ENCODE measurements around the gene ATXN2. TPM values are rescaled to one million over a fixed set of nuclear protein-coding genes. Genes with fewer than 3 reads are reported as not detected.
A peak's percentile ranks its signal among the peaks of the same experiment; 100 is the strongest.

Gene ATXN2
- total RNA-seq, 1 experiment from 2014 or later = 72.9 TPM

DNA sequence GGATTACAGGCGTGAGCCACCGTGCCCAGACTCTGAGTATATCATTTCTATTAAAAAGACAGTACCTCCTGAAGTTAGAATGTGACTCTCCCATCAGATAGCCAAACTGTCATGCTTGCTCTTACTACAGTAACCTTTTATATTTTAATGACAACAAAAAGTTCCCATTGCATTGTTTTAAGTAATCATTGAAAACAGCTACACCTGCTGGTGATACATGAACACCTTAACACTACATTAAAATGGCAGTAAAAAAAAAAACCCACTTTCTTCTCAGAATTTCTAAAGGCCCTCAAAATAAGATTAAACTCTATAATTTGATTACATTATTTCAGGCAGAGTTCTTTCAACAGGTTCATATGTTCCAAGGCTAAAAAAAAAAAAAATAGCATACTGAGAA, 116.7 kb downstream of the ATXN2 start:
- H3T11ph ChIP-seq (ENCODE audit: low read length) = no peak overlapping the region
- Mint-ChIP-seq H3K27ac (peak overlapping the region in 1 of 3 experiments; percentile 5; a peak in 1 of 7 replicates), H3K9me3 (no peaks in the 10 kb centered on the region), H3K4me1 (no peaks in the 10 kb centered on the region), H3K27me3 (ENCODE audit: low read depth) (no peaks in the 10 kb centered on the region), H3K4me3 (no peak overlapping the region), H3K36me3 (ENCODE audit: insufficient read depth in 1 of 3, low read depth in 3 of 3) (peaks cover 24 to 73% (median 59%) of the 10 kb centered on the region in 3 experiments; a peak in 6 of 7 replicates)
- no peak overlapping the region for H2BK12ac ChIP-seq (ENCODE audit: insufficient read length, low read depth, low read length)
- H2AK5ac ChIP-seq (ENCODE audit: insufficient read length, low read length) = no peak overlapping the region
- H3K23ac ChIP-seq (ENCODE audit: insufficient read length, low read depth, low read length) = no peak overlapping the region
- H3K56ac ChIP-seq (ENCODE audit: insufficient read length, low read depth, low read length) = no peak overlapping the region
- H2BK120ac ChIP-seq (ENCODE audit: low read depth, low read length, poor library complexity, severe bottlenecking) = no peak overlapping the region
- H3K79me1 ChIP-seq (ENCODE audit: insufficient read depth, low read depth, low read length, poor library complexity, severe bottlenecking) = no peaks in the 10 kb centered on the region
- H4K5ac ChIP-seq (ENCODE audit: insufficient read length, low read depth, low read length) = no peak overlapping the region
- H3K27ac ChIP-seq (ENCODE audit: insufficient read length, low read depth, low read length) = no peak overlapping the region
- TF ChIP-seq, protein P1, sequence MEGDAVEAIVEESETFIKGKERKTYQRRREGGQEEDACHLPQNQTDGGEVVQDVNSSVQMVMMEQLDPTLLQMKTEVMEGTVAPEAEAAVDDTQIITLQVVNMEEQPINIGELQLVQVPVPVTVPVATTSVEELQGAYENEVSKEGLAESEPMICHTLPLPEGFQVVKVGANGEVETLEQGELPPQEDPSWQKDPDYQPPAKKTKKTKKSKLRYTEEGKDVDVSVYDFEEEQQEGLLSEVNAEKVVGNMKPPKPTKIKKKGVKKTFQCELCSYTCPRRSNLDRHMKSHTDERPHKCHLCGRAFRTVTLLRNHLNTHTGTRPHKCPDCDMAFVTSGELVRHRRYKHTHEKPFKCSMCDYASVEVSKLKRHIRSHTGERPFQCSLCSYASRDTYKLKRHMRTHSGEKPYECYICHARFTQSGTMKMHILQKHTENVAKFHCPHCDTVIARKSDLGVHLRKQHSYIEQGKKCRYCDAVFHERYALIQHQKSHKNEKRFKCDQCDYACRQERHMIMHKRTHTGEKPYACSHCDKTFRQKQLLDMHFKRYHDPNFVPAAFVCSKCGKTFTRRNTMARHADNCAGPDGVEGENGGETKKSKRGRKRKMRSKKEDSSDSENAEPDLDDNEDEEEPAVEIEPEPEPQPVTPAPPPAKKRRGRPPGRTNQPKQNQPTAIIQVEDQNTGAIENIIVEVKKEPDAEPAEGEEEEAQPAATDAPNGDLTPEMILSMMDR (conservative IDR thresholded peaks at IDR 0.05) = peak; percentile 55
- no peak overlapping the region for H3K14ac ChIP-seq (ENCODE audit: insufficient read depth, low read length)
- no peaks in the 10 kb centered on the region for H3K4me1 ChIP-seq (ENCODE audit: insufficient read depth, low read length)
- H3K23me2 ChIP-seq (ENCODE audit: insufficient read length, low read depth, low read length, poor library complexity, severe bottlenecking) = no peaks in the 10 kb centered on the region
- no peak overlapping the region for H4K91ac ChIP-seq (ENCODE audit: insufficient read length, low read depth, low read length)
- no peaks in the 10 kb centered on the region for H3K9me3 ChIP-seq (ENCODE audit: control insufficient read depth, low read depth, low read length)
- no peaks in the 10 kb centered on the region for H4K20me1 ChIP-seq (ENCODE audit: control insufficient read depth, insufficient read depth, insufficient read length)
- no peak overlapping the region for H3K18ac ChIP-seq (ENCODE audit: insufficient read length, low read depth, low read length)
- H2BK5ac ChIP-seq (ENCODE audit: insufficient read length, low read length) = no peak overlapping the region
- no peak overlapping the region for H3K4ac ChIP-seq (ENCODE audit: low read depth, low read length)
- no peak overlapping the region for H4K8ac ChIP-seq (replicated peaks; ENCODE audit: insufficient read length, low read depth, low read length)
- H2BK15ac ChIP-seq (ENCODE audit: low read depth, low read length) = no peak overlapping the region
- DNase-seq = no peak
- H2BK20ac ChIP-seq (ENCODE audit: low read depth, low read length, poor library complexity, severe bottlenecking) = no peak overlapping the region
- no peak overlapping the region for H3K9ac ChIP-seq (ENCODE audit: extremely low read depth, insufficient read length, low read length)
- WGBS (ENCODE audit: extremely low coverage, insufficient read length, low lambda C conversion rate) = no CpG with 5 or more reads among the region's 2 CpGs
- H3K27me3 ChIP-seq (ENCODE audit: insufficient read depth, low read length) = no peaks in the 10 kb centered on the region
- no peak overlapping the region for H3K4me2 ChIP-seq (ENCODE audit: insufficient read depth, insufficient read length, low read length)
- H3K79me2 ChIP-seq (ENCODE audit: insufficient read depth, low read length) = no peaks in the 10 kb centered on the region
- H2AFZ ChIP-seq (ENCODE audit: low read length) = no peak overlapping the region

Data from H9 (cell line).